RKO (cell line): Measurements from ENCODE around the gene ZW10.

Source experiments
- DNase-seq: peaks from one replicate; pipeline ENCODE4 v3.0.0-alpha.2; 2016; ENCODE audit warnings: low spot score

ZW10 gene

DNA sequence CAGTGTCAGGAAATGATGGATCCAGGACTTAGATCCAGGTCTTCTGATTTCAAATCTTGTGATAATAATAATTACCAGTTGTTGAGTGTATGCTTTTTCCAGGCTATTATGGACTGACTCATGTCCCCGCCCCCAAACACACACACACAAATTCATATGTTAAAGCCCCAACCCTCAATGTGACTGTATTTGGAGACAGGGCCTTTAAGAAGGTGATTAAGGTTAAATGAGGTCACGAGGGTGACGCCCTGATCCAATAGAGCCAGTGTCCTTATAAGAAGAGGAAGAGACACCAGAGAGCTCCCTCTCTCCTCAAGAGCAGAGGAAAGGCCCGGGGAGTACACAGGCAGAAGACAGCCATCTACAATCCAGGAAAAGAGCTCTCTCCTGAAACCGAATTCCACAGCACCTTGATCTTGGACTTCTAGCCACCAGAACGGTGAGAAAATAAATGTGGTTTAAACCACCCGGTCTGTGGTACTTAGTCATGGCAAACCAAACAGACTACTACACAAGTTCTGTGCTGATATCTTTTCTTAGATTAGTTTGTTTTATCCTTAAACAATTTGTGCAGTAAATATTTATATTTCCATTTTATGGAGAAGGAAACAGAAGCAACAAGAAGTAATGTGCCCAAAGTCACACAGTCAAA, 75.6 kb downstream of the ZW10 start:
- DNase-seq: no peak

GRCh38 chr11:113697111-113697510, 76.4 kb downstream of the ZW10 start:
- no peak for DNase-seq

DNA sequence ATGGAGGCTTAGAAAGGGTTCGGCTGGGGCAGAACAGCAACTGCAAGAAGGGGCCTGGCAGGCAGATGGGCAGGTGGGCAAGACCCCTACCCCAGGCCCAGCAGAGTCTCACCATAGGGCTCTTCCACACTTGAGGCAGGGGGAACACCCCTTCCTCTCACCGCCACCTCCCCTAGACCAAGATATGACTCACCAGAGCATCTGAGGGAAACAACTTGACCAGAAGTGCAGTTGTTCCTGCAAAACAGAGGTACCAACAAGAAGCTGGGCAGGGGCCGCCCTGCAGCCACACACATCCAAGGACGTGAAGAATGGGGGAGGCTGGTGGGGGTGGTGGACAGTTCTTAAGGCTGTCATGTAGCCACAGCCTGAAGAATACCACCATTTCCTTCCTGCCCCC, 78.3 kb downstream of the ZW10 start:
- DNase-seq: no peak

DNA sequence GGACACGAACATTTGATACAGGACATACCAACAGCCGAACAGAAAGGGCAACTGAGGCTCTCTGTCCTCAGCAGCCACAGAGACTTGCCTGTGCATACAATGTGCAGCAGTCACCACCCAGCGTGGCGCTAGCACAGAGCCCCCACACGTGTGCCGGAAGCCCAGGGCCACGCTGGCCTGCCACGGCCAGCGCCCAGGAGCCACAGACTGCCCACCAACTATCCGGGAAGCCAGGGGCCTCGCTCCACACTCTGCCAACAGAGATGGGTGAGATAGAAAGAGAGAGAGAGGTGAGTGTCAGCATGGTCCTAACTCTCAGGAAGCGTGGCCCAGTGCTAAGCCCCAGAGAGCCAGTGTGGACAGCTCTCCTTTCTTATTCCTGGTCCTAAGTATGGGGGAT, 79.1 kb downstream of the ZW10 start:
- DNase-seq: no peak

- no peak for DNase-seq
Observed at GRCh38 chr11:113693030-113693429, 80.5 kb downstream of the ZW10 start.

GRCh38 chr11:113690619-113691569, 82.6 kb downstream of the ZW10 start:
- DNase-seq: peak; percentile 27

GRCh38 chr11:113689768-113690618, 83.5 kb downstream of the ZW10 start:
- no peak for DNase-seq

- no peak for DNase-seq
Observed at GRCh38 chr11:113685654-113686359, 87.7 kb downstream of the ZW10 start.

DNA sequence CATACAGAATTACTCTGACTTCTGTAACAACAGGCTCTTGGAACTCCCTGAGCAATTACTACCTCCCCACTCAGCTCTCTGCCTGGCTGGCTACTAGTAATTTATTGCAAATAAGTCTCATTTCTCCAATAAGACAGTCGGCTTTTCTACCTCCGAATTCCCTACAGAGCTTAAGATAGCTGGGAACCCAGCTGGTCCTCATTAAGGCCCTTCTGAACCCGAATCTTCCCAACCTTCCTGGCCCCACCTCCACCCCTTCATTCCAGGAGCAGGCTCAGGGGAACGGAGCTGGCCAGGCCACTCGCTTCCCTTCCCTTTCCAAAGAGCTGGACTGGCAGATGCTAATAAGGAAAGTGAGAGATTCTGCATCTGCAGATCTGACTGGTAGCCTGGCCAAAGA, 89.0 kb downstream of the ZW10 start:
- no peak for DNase-seq

DNA sequence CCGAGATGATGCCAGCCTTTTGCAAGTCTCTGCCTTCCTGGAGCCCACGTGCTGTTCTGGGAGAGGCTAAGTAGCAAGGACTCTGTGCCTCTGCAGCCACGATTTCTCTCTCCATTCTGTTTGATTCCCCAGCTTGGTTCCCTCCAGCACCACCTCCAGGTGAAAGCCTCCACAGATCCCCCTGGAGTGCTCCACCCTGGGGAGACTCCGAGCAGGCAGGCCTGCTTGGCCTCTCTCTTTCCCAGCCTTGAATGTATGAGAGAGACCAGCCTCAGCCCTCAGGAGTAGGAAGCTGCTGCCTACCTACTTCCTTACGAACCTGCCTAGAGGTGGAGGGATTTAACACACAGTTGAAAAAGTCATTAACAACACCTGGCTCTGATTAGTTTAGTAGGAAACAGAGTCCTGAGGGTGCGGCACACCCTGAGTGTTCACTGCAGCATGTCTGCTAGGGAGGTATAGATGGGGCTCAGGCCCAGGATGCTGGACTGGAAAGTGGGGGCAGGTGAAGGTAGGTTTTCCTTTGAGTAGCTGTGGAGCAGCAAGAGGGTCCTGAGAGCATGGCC, 89.9 kb downstream of the ZW10 start:
- no peak for DNase-seq
